Loucy (cell line): ENCODE data around the gene DACH1.

Experiments
- EZH2phosphoT487 ChIP-seq: fragments of 200-600 bp; IDR thresholded peaks from 2 replicates; pipeline ENCODE4 v1.6.1; 2018; ENCODE audit warnings: antibody characterized with exemption, mild to moderate bottlenecking, moderate library complexity, borderline replicate concordance
- TF ChIP-seq, protein P1 (sequence below): fragments of 200-600 bp; sonication (generic); conservative IDR thresholded peaks from 2 replicates; pipeline ENCODE4 v1.5.1; 2014; ENCODE audit warnings: mild to moderate bottlenecking, antibody characterized with exemption, low read length

DNA sequence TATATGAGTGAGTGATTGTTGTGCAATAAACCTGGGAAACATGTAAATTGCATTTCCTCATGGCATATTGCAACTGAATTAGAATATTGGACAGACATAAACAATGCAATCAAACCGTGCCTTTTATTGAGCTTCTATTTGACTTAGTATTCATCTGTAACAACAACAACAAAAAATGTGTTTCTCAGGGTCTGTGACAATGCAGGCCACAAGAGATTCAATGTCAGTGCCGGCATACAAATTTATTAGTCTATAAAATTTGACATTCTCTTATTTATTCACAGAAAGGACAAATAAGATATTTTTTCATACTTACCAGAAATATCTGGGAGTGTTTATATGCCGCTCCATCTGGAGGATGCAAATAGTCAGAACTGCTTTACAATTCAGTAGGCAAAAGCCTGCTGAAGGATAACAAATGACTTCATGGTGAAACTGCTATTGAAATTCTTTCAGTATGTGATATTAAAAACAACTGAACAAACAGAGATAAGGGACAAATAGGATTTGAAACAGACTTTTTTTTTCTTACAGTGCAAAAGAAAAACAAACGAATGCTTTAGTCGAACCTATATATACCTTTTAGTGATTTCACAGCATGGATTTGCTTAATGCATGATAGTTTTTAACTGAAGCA is 77.2 kb downstream of the DACH1 start:
- TF ChIP-seq, protein P1, sequence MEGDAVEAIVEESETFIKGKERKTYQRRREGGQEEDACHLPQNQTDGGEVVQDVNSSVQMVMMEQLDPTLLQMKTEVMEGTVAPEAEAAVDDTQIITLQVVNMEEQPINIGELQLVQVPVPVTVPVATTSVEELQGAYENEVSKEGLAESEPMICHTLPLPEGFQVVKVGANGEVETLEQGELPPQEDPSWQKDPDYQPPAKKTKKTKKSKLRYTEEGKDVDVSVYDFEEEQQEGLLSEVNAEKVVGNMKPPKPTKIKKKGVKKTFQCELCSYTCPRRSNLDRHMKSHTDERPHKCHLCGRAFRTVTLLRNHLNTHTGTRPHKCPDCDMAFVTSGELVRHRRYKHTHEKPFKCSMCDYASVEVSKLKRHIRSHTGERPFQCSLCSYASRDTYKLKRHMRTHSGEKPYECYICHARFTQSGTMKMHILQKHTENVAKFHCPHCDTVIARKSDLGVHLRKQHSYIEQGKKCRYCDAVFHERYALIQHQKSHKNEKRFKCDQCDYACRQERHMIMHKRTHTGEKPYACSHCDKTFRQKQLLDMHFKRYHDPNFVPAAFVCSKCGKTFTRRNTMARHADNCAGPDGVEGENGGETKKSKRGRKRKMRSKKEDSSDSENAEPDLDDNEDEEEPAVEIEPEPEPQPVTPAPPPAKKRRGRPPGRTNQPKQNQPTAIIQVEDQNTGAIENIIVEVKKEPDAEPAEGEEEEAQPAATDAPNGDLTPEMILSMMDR: no peak
- no peak for TF ChIP-seq EZH2phosphoT487
